Esophagus mucosa (tissue), 1 donor: ENCODE results near the gene TMEM161B. TPM values are rescaled to one million over a fixed set of nuclear protein-coding genes. Genes with fewer than 3 reads are reported as not detected.
"Not testable (repeated sequence)": the region's sequence is repeated elsewhere in the genome, so short reads cannot be mapped to it uniquely, and the experiment has no call there.

Experiments
- ATAC-seq: fragments of 200-7000 bp; cut with Tn5 transposase; one replicate; pipeline ENCODE4 v1.9.1; 2020
- total RNA-seq: library from RNA; stranded (reverse); gene quantifications from one replicate; pipeline ENCODE4 v1.2.4, GENCODE V29; 2023
- donor health status: DM: yes; HTN: yes; CAD: no.

Gene TMEM161B
- total RNA-seq, 1 donor from 2014 or later, result 9.3 TPM

DNA sequence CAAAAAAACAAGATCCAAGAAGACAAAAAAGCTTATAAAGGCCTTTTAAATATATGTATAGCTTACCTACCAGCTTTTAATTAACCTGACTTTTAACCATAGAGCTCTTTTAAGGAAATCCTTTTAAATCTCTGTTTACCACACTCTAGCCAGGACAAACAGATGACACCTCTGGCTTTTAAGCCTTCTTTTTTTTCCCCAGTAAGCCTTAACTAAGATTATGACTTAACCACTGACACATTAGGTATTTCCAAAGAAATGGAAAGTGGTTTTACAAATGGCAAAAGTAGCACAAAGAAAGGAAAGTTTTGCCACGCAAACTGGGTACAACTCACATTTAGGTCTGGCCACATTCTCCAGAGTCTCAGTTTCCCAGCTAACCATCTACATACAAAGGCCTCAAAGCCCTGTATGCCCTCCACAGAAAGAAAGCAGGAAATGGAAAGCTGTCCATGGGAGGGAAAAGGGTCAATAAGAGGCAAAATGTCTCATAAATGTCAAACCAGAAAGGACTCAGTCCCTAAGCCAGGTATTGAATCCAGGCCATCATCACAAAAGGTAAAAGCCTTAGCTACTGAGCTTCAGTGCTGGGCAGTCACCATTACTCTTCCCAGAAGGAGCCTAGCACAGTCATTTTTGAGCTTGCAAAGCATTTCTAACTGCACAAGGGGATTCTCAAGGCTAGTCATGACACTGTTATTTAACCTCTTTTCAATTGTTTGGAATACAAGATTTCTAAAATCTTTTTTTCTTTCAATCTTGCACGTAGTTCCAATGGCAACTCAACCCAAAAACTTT lies 19.7 kb downstream of the TMEM161B start:
- peak; percentile 35 for ATAC-seq

DNA sequence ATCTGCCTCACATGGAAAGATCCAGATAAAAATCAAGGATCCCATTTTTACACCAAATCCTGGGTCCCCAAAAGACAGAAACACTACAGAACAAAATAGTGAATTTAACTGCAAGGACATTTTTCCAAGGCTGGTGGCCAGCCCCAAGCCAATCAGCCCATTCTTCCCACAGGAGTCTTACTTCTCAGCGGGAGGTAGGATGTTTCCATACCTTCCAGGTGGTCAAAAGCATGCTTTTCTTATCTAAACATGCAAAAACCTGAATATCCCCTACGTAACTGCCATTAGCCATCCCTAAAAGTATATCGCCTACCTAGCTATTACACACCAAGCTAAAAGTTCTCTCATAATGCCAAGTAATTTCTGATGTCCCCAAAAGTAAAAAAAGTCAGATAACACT lies 20.6 kb downstream of the TMEM161B start:
- ATAC-seq, result no peak

DNA sequence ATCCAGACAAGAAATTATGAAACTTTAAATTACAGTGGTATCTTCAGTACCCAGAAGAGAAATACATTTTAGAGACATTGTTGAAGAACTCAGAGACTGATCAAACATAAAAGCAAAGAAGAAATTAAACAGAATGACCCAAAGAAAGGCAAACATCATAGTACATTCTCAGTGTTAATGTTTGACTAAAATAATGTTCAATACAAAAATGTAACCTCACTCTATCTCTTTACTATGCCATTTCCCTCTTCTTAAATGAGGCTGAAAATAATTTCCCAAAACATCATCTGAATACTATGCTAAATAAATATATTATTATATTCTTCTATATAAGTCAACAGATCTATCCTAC lies 22.8 kb downstream of the TMEM161B start:
- no peak for ATAC-seq

DNA sequence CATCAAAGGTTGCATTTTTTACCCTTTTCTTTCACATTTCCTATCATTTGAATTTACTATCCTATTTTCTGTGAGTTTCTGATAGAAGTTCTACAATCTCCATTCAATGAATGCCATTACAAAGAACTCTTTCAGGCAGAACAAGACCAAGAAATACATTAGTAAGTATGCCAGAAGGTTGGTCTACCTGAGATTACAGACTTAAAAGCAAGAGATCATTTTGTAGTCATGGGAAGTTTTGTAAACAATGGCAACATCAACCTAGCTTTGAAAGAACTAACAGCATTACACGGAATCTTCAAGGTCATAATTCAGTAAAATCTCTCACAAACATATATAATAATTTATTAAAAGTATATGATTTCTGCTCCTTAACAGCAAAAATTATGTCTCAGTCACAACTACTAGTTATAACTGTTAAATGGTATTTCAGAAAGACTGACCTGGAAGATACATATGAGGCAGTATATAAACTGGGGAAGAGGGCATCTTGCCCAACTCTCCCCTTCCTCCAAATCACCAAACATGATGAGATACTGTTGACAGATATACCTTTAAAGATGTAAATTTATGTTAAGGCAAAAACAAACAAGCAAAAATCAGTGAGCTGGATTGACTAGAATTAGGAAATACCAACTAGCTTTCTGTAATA lies 23.3 kb downstream of the TMEM161B start:
- no peak for ATAC-seq

DNA sequence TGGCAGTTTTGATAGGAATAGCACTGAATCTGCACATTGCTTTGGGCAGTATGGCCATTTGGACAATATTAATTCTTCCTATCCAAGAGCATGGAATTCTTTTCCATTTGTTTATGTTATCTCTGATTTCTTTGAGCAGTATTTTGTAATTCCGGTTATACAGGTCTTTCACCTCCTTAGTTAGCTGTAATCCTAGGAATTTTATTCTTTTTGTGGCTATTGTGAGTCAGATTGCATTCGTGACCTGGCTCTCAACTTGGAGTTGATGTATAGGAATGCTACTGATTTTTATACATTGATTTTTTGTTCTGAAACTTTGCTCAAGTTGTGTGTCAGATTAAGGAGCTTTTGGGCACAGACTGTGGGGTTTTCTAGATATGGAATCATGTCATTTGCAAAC lies 24.0 kb downstream of the TMEM161B start:
- peak; percentile 25 for ATAC-seq

DNA sequence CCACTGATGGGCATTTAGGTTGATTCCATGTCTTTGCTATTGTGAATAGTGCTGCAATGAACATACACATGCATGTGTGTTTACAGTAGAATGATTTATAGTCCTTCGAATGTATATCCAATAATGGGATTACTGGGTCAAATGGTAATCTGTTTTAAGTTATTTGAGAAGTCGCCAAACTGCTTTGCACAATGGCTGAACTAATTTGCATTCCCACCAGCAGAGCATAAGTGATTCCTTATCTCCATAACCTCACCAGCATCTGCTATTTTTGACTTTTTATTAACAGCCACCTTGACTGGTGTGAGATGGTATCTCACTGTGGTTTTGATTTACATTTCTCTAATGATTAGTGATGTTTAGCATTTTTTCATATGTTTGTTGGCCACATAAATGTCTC lies 25.2 kb downstream of the TMEM161B start:
- not testable (repeated sequence) for ATAC-seq

DNA sequence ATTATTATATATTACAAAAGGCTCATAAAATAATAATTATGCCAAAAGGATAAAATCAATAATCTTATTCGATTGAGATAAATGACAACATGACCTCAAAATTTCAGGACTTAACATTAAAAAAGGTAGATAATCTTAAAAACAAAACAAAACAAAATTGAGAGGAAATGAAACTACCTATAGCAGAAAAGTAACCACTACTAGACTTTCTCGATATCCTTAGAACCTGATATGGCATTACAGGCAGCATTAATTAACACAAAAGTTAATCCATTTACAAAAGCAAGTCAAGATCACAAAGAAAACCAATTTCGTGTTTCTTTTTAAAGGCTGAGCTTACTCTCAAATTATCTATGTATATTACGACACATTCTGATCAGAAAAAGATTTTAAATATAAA lies 29.9 kb downstream of the TMEM161B start:
- no peak for ATAC-seq

DNA sequence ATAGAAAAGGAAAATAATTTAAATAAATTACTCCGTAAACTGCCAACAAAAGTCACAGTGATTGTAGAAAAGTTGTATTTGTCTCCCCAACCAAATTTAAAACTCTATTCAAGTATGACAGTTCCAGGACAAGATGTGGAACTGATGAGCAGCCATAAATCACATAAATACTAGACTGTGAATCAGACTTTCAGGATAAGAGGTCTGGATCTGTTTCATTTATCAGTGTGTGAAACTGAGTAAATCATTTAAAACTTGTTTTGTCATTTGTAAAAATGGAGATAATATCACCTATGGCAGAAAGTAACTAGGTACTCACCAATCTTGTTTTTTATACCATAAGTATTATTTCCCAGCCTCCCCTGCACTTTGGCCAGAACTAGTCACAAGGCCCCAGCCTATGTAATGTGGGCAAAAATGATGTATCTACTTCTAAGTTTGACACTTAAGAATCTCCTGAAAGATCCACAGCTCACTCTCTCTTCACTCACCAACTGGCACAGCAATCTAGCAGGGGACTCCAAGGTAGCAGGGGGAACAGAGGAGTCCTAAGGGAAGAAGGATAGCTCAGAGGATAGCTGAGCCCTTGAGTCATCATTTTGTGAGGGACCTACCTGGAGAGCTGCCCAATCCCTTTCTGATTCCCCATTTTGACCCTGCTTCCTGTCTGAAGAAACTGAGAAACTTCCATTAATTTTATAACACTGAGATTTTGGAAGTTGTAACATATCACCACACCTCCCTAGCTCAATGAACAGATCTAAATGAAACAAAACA lies 31.6 kb downstream of the TMEM161B start:
- no peak for ATAC-seq

DNA sequence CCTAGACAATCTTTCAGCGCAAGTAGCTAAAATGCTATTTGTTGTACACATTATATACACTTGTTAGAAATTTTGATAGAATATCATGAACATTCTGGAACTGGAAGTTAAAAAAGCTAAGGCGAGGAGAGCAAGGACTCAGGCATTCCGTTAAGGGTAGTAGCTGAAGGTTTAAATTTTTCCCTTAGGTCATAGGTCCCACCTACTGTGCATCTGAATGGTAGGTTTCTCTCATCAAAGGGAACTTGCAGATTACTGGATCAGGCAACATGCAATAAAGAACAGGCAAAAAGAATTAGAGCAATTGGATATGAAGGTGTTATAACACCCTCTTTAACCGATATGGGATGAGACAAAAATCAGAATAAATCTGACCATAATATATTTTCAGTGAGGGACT lies 32.8 kb downstream of the TMEM161B start:
- ATAC-seq, result no peak

DNA sequence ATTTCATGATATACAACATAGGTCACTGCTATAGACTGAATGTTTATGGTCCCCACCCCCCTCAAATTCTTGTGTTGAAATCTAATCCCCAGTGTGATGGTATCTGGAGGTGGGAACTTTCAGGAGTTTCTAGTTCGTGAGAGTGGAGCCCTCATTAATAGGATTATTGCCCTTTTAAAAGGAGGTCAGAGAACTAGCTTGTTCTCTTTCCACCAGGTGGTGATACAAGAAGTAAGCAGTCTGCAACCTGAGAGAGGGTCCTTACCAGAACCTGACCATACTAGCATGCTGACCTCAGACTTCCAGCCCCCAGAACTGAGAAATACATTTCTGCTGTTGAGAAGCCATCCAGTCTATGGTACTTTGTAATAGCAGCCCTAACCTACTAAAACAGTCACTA lies 33.3 kb downstream of the TMEM161B start:
- ATAC-seq, result no peak

DNA sequence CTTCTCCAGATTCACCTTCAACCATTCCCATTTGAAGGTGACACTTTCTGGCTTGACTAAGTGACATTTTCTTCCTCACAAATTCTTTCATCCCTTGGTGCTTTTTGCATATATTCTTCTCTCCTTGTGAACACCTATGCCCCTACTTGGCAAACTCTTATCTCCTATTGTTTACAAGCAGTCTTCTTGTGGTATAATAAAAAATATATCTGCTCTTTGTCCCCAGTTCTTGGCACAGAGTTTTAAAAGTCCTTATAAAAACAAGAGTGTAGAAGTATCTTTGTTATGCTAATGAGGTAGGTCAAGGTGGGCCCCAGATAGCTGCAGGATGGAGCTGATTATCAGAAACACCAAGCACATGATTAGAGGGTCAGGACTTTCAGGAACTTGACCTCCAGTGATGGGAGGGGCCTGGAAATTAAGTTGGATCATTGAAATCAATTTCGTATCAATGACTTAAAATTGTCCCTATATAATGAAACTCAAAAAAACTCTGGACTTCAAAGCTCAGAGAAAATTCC lies 38.0 kb downstream of the TMEM161B start:
- no peak for ATAC-seq

DNA sequence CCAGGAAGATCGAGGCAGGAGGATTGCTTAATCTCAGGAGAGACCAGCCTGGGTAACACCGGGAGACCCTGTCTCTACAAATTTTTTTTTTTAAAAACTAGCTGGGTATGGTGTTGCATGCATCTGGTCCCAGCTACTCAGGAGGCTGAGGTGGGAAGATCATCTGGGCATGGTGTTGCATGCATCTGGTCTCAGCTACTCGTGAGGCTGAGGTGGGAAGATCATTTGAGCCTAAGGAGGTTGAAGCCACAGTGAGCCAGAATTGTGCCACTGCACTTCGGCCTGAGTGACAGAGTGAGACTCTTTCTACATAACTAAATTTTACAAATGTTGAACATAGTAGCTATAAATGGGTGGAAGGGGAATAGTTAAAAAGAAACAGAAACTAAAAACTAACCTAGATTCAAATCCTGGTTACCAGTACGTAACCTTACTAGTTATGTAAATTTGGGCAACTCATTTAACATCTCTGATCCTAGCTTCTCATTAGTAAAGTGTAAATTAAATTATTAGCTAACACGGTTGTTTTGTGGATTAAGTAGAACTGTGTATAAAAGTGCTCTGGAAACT lies 41.7 kb downstream of the TMEM161B start:
- no peak for ATAC-seq

DNA sequence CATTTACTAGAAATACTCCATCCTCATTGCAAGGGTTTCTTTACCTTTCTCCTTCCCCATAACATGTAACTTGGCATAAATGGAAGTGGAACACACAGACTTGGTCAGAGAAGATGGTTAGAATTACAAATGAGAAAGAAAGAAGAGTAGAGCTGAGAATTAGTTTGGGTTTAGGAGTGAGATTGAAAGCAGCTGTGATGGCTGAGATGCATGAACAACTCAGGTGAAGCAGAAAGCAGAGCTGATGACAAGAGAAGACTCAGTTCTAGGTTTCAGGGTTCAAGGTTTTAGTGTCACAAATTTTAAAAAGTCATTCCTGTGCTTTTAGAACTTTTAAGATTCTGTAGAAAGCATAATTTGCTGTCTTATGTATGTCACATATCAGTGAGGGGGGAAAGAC lies 54.0 kb downstream of the TMEM161B start:
- ATAC-seq, result no peak

DNA sequence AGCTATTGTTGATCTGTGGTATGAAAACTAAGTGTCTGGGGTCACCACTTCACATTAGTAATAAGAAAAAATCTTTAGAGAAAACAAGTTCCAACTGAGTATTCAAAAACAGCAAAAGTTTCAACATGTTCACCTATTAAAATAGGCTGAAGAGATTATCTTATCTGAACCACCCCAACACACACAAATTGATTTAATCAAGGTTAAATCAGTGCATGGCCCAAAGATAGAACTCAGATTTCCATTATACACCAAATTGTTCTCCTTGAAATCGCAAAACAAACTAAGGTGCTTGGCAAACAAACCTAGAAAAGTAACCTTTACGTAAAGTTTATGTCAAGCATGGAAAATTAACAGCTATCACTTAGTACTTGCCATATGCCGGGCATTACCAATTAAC lies 61.1 kb downstream of the TMEM161B start:
- ATAC-seq, result no peak

DNA sequence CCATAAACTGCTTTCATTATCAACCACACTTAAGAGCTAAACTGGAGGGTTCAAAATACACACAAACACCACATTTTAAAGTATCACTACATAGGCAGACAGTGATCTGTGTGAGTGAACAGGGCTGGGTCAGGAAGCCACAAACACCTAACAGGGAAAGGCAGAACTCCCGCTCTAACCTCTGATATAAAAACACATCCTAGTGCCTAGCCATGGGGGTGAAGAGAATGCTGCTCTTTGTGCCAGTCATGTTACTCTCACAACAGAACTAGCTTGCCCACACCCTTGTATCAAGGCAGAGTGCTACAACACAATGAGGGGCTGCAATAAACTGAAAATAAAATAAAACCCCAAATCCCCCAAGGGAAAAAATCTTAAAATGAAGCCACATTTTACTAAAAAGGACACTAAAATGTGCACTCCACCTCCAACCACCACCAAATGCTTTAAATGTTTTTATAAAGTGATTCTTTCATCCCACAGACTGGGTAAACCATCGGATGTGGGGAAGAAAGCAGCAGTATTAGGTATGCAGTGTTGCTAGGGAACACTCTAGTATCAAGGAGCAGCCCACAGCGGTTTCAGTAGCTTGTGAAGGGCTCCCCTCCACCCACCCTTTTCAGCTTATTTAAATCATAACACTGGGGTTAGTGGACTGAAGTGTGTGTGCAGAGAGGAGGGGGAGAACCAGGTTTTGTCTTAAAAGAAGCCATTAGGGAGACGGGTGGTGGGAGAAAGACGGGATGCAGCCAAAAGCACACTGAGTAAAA lies 64.5 kb downstream of the TMEM161B start:
- ATAC-seq, result no peak

DNA sequence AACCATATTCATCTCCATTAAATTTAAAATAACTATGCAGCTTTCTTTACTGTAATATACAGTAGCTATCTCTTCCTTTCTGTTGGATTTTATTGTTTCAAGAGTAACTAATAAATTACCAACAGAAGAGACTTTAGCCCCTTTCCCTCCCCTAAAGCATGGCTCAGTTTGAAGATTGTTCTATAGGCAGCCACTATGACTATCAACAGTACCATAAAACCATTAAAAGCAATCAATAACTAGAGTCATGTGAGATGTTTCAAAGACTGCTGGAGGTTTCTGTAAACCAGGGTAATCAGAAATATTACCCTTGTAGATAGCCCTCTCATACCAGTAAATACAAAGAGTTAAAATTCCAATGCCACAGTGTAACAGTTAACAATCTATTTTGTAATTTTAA lies 73.0 kb downstream of the TMEM161B start:
- no peak for ATAC-seq

DNA sequence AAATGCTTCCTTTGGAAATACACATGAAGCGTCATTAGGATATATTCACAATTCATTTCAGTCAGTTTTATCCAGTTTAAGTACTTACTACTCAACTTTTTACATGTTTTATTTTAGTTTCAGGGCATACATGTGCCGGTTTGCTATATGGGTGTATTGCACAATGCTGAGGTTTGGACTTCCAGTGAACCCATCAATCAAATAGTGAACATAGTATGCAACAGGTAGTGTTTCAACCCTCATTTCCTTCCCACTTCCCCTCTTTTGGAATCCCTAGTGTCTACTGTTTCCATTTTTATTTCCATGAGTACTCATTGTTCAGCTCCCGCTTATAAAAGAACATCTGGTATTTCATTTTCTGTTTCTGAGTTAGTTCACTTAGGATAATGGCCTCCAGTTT lies 74.7 kb downstream of the TMEM161B start:
- ATAC-seq, result no peak

DNA sequence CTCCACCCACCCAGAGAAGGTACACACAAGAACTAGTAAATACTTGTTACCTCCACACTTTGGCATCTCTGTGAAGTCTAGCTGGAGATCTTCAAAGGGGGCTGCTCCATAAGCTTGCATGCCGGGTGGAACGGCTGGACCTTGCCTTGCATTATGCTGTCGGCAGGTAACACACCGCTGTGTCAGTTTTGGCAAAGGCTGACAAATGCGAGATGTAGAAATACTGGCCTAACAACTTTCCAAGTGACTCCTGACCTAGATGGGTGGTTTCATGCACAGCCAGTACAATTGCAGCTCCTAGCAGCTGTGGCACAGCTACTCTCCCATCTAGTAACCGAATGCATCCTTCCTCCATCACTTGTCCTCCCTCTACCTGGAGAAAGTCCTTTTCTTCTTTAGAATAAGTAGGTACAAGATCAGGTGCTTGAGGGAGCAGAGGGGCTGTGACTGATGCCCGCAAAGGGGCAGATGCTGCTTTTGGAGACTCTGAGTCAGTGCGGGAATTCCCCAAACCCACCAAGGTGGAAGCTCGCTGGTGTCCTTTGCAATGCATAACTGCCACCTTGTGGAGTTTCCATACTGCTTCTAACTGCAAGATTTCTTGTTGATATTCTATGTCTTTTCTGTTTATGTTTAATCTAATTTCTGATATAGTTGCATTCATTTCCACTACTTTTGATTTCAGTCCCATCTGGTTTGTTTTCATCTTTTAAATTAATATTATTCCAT lies 78.4 kb downstream of the TMEM161B start:
- no peak for ATAC-seq

DNA sequence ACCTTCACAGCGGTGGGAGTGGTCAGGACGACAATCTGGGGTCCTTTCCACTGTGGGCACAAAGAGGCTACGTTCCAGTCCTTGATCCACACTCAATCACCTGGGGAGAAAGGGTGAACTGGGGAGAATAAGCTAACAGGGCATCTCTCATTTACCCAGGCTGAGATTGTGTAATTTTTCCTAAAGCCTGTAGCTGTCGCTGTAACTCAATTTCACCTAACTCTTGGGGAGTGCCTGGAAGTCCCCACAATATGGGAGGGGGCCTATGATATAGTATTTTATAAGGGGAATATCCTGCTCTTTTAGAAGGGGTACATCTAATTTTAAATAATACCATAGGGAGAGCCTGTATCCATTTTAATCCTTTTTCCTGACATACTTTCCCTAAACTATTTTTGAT lies 79.2 kb downstream of the TMEM161B start:
- not testable (repeated sequence) for ATAC-seq

DNA sequence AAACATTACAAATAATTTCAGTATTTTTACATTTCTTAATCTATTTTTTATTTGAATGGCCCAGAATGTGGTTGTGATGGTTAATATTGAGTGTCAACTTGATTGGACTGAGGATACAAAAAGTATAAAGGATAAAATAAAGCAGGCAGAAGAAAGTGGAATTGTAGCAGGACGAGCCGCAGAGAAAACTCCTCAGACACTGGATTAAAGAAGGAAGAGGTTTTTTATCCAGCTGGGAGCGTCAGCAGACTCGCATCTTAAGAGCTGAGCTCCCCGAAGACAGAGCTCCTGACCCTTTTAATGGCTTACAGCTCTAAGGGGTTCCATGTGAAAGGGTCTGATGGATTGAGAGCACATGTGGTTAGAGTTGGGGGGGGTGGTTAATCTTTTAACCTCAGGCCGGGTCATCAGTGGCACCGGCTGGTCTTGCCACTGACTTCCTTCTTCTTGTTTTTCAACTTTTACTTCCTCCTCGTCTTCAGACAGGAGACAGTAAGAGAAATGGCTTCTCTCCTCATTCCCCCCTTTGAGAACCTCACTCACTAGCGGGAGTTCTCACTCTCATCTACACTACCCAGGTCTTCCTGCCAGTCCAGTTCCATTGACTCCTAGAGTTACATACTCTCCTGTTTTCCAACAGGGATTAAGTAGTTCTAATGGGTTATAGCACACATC lies 80.0 kb downstream of the TMEM161B start:
- ATAC-seq, result no peak

DNA sequence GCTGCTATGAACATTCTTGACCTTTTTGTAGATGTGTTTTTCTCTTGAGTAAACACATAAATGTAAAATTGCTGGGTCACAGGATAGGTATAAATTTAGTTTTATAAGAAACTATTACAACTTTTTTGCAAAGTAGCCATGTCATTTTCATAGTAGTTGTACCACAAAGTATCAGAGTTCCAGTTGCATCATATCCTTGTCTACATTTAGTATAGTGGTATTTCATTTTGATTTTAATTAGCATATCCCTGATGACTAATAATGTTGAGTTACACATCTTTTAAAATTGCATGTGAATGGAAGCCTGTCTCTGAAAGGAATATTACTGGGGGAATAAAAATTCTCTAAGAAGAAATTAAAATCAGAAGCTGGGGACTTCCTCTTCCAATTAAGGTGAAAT lies 85.4 kb downstream of the TMEM161B start:
- ATAC-seq, result no peak
